ENCODE results near the gene ZDHHC14. TPM values are rescaled to one million over a fixed set of nuclear protein-coding genes. Genes with fewer than 3 reads are reported as not detected.
A peak's percentile ranks its signal among the peaks of the same experiment; 100 is the strongest.
"Not testable (repeated sequence)": the region's sequence is repeated elsewhere in the genome, so short reads cannot be mapped to it uniquely, and the experiment has no call there.

ZDHHC14 gene
- total RNA-seq, 1 donor from 2014 or later = 10.0 TPM

- ATAC-seq = peak; percentile 97
- intact Hi-C loops (cut with micrococcal nuclease) = no loop called here
Observed at GRCh38 chr6:157706883-157707282, 325.9 kb downstream of the ZDHHC14 start.

GRCh38 chr6:157707576-157707975 lies 326.6 kb downstream of the ZDHHC14 start:
- intact Hi-C loops (cut with micrococcal nuclease) = no loop called here
- ATAC-seq = no peak
- DNase-seq = no peak

More at GRCh38 chr6:157706883-157707282, 325.9 kb downstream of the ZDHHC14 start:
- no peak for DNase-seq

DNA sequence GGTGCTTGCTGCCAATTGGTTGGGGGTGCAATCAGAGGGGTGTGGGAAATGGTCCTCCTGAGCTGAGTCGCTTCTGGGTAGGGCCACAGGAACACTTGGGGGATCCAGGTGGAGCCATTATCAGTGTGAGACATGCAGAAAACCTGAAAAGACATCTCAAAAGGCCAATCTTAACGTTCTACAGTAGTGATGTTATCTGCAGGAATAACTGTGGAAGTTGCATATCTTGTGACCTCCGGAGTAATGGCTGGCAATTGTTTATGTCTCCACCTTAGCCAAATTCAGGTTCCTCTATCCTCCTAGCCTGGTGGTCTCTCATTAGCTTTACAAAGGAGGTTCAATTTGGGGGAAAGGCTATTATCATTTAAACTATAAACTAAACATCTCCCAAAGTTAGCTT lies 327.2 kb downstream of the ZDHHC14 start:
- no peak for ATAC-seq
- intact Hi-C loops (cut with micrococcal nuclease) = no loop called here
- DNase-seq = no peak

DNA sequence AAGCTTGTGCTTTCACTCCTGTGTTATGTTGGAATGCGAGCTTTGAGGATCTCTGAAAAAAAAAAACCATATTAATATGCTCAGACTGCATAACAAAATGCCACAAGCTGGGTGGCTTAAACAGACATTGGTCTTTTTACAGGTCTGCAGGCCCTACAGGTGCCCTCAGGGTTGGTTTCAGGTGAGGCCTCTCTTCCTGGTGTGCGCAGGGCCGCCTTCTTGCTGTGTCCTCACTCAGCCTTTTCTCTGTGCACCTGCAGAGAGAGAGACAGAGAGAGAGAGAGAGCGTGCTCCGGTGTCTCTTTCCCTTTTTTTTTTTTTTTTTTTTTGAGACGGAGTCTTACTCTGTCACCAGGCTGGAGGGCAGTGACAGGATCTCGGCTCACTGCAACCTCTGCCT lies 327.9 kb downstream of the ZDHHC14 start:
- no peak for ATAC-seq
- no peak for DNase-seq
- intact Hi-C loops (cut with micrococcal nuclease) = no loop called here

GRCh38 chr6:157709555-157709954 lies 328.6 kb downstream of the ZDHHC14 start:
- intact Hi-C loops (cut with micrococcal nuclease) = no loop called here
- DNase-seq (no peak), ATAC-seq (no peak)

- ATAC-seq = no peak
- intact Hi-C loops (cut with micrococcal nuclease) = no loop called here
- DNase-seq = no peak
Observed at GRCh38 chr6:157710604-157711003, 329.6 kb downstream of the ZDHHC14 start.

GRCh38 chr6:157711060-157711459 lies 330.1 kb downstream of the ZDHHC14 start:
- DNase-seq = no peak
- intact Hi-C loops (cut with micrococcal nuclease) = no loop called here
- ATAC-seq = no peak

GRCh38 chr6:157712585-157713295 lies 331.8 kb downstream of the ZDHHC14 start:
- intact Hi-C loops (cut with micrococcal nuclease) = no loop called here
- ATAC-seq = no peak
- no peak for DNase-seq

DNA sequence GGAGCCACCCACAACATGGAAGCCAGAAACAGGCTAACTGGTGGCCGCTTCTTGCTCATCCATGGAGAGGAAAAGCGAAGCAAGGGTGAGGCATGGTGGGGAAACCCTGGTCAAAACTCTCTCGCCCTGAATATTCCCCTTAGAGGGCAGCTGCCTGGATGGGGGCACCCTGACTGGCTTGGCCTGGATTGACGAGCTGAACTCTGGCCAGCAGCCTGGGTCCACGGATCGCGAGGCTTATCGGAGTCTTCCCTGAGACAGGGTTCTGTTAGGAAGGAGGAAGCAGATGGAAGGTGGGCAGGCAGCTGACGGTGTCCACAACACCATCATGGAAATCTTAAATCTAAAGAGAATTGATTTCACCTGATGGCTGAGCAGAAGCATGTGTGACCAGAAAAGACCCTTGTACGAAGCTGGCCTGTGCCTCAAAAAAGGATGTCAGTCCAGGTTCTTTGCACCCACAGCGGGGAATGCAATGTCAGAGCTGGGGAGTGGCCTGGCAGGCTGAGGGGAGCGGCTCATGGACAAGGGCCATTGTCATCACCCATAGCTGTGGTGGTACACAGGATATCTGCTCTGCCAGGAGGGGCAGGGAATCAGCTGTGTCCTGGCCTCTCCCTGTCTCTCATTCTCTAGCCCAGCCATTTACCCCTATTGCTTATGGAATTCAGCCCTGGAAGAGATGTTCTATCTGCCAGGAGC lies 332.6 kb downstream of the ZDHHC14 start:
- intact Hi-C loops (cut with micrococcal nuclease) = no loop called here
- DNase-seq (peak; percentile 57), ATAC-seq (peak; percentile 71)

GRCh38 chr6:157714153-157714490 lies 333.1 kb downstream of the ZDHHC14 start:
- intact Hi-C loops (cut with micrococcal nuclease) = no loop called here
- DNase-seq (no peak), ATAC-seq (no peak)

- peak; percentile 78 for DNase-seq
- peak; percentile 90 for ATAC-seq
- intact Hi-C loops (cut with micrococcal nuclease) = no loop called here
Observed at GRCh38 chr6:157715728-157716164, 334.8 kb downstream of the ZDHHC14 start.

DNA sequence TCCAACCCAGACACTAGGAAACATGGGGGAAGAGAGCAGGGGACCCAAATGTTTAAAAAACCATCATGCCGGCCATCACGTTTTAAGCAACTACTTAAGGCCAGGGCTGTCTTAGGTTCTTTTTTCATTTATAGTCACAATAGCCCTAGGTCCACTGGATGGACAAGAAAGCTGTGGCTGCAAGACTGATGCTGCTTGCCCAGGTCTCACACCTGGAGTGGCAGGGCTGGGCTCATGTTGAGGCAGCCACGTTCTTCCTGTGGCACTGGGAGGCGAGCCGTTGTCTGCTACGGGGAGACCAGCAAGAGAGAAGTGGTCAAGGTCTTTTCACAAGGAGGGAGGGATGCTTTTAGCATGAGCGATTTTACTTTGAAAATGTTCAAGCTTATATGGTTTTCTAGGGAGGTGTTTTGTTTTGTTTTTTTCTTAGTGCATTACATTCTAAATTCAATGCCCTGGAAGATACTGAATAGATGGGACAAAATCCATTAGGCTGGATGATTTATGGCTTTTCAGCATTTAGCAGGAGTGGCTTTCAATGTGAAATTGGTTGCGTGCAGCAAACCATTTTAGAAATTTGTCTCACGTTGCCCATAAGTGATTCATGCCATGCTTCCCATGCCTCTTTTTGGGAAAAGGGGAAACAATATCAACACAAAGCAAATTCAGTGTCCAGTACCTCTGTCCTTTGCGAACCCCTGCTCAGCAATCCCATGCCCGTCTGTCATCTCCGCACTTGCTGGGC lies 335.4 kb downstream of the ZDHHC14 start:
- DNase-seq (no peak), ATAC-seq (no peak)
- intact Hi-C loops (cut with micrococcal nuclease) = no loop called here

- intact Hi-C loops (cut with micrococcal nuclease) = no loop called here
- ATAC-seq (no peak), DNase-seq (no peak)
Observed at GRCh38 chr6:157717340-157717748, 336.4 kb downstream of the ZDHHC14 start.

- ATAC-seq (no peak), DNase-seq (no peak)
- intact Hi-C loops (cut with micrococcal nuclease) = no loop called here
Observed at GRCh38 chr6:157718503-157719187, 337.7 kb downstream of the ZDHHC14 start.

DNA sequence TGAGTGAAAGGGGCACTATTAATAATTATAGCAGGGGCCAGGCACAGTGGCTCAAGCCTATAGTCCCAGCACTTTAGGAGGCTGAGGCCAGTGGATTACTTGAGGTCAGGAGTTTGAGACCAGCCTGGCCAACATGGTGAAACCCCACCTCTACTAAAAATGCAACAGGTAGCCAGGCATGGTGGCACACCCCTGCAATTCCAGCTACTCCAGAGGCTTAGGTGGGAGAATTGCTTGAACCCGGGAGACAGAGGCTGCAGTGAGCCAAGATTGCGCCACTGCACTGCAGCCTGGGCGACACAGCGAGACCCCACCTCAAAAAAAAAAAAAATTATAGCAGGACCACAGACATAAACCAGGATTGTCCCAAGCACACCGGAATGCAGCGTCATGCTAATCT lies 340.0 kb downstream of the ZDHHC14 start:
- DNase-seq; ATAC-seq; intact Hi-C loops (cut with micrococcal nuclease): not testable (repeated sequence)

- intact Hi-C loops (cut with micrococcal nuclease) = no loop called here
- no peak for DNase-seq
- ATAC-seq = no peak
Observed at GRCh38 chr6:157721426-157721825, 340.4 kb downstream of the ZDHHC14 start.

- DNase-seq (no peak), ATAC-seq (no peak)
- intact Hi-C loops (cut with micrococcal nuclease) = no loop called here
Observed at GRCh38 chr6:157721830-157722229, 340.8 kb downstream of the ZDHHC14 start.

- DNase-seq (no peak), ATAC-seq (no peak)
- intact Hi-C loops (cut with micrococcal nuclease) = no loop called here
Observed at GRCh38 chr6:157723376-157723775, 342.4 kb downstream of the ZDHHC14 start.

DNA sequence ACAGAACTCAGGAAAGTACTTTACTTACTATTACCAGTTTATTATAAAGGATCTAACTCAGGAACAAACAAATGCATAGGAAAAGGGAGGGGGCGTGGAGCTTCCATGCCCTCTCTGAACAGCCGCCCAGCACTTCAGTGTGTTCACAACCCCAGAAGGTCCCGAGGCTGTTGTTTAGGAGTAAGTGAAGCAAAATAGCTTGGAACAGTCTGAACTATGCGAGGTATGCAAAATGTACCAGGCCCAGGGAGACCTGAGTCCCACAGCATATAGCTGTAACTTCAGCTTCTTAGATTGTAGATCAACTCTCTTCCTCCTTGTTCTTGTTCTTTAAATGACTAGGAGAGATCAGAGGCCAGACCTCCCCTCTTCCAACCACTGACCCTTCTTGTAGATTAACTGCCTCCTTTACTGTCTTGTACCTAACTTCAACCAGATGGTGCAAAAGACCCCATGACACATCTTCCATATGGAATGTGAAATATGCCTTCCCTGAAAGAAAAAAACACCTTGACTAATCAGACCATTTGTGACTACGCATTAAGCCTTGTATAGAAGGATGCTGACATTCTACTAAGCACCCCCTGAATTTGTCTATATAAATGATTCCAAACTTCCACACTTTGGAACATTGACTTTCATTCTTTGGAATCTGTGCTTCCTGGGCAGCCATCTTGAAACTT lies 343.3 kb downstream of the ZDHHC14 start:
- DNase-seq = no peak
- intact Hi-C loops (cut with micrococcal nuclease) = no loop called here
- ATAC-seq = no peak

Data from left ventricle myocardium superior (tissue), 1 donor.